HT1080 (cell line): ENCODE data around the gene RFXANK. TPM values are rescaled to one million over a fixed set of nuclear protein-coding genes. Genes with fewer than 3 reads are reported as not detected.
"Not testable (repeated sequence)": the region's sequence is repeated elsewhere in the genome, so short reads cannot be mapped to it uniquely, and the experiment has no call there.

Experiments used
- DNase-seq: peaks from one replicate; pipeline ENCODE4 v3.0.0-alpha.2; 2015; ENCODE audit warnings: low read depth
- polyA plus RNA-seq, 2 experiments: library from polyadenylated mRNA; depleted of rRNA; stranded (reverse); fragments of >200 nt; gene quantifications; 2 replicates each; pipeline ENCODE4 v1.2.3, GENCODE V29; 2015
- total RNA-seq: library from RNA; depleted of rRNA; stranded (reverse); fragments of >200 nt; shearing (Covaris generic); gene quantifications from 2 replicates; pipeline ENCODE4 v1.2.3, GENCODE V29; 2014; rRNA removed

Gene RFXANK, protein sequence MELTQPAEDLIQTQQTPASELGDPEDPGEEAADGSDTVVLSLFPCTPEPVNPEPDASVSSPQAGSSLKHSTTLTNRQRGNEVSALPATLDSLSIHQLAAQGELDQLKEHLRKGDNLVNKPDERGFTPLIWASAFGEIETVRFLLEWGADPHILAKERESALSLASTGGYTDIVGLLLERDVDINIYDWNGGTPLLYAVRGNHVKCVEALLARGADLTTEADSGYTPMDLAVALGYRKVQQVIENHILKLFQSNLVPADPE
- 80.2 and 103 TPM in 2 replicates for total RNA-seq
- 37.0 and 39.6 TPM in 2 replicates for polyA plus RNA-seq (2015; cell fraction: cytosol; rRNA removed)
- polyA plus RNA-seq (2015; cell fraction: nucleus; rRNA removed), result 63.2 and 70.4 TPM in 2 replicates

DNA sequence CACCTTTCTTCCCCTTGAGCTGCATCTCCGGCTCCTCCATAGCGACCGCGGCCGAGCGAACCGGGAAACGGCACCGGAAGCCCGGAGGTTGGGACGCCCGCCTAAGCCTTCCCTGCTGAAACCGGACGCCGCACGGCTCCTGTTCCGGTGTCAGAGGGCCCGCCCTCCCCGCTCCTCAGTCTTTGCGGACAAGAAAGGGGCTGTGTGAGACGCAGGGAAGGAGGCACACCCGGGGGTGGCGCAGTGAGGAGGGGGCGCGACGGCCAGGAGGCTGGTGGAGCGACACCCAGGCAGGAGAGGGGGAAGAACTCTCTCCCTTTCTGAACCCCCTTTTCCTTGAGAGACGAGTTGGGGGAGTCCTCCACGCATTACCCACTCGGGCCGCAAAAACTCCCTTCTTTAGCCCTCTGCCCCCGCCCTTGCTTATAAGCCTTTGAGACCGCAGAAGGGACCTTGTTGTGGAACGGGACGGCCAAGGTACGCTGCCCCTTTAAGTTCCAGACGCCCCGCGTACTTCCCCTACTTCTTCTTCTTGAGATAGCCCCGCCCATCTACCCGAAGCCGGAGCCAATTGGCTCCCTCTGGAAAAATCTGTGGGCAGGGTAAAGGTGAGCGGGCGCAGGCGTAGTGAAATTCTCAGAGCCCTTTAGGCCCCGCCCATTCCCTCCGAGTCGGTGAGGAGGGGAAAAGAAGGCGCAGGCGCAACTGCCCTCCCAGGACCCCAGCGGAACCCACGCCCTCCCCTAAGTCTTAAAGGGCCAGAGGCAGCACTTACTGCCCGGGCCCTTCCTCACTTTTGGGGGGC is at the start of gene RFXANK, which contains the start of gene BORCS8:
Gene RFXANK, plus strand, starts transcription at position 181 of the 805 bp plus-strand sequence. CDS start 1,689 bp downstream, outside the sequence.
Gene BORCS8, minus strand, starts transcription at position 75 of the 805 bp plus-strand sequence. Its CDS starts 35 bp downstream, at position 40.
- DNase-seq, result peak; percentile 99

GRCh38 chr19:19142347-19142746 is 49.7 kb upstream of the RFXANK start:
- no peak for DNase-seq

- no peak for DNase-seq
These were observed 46.8 kb upstream of the RFXANK start for GRCh38 chr19:19145281-19145680.

DNA sequence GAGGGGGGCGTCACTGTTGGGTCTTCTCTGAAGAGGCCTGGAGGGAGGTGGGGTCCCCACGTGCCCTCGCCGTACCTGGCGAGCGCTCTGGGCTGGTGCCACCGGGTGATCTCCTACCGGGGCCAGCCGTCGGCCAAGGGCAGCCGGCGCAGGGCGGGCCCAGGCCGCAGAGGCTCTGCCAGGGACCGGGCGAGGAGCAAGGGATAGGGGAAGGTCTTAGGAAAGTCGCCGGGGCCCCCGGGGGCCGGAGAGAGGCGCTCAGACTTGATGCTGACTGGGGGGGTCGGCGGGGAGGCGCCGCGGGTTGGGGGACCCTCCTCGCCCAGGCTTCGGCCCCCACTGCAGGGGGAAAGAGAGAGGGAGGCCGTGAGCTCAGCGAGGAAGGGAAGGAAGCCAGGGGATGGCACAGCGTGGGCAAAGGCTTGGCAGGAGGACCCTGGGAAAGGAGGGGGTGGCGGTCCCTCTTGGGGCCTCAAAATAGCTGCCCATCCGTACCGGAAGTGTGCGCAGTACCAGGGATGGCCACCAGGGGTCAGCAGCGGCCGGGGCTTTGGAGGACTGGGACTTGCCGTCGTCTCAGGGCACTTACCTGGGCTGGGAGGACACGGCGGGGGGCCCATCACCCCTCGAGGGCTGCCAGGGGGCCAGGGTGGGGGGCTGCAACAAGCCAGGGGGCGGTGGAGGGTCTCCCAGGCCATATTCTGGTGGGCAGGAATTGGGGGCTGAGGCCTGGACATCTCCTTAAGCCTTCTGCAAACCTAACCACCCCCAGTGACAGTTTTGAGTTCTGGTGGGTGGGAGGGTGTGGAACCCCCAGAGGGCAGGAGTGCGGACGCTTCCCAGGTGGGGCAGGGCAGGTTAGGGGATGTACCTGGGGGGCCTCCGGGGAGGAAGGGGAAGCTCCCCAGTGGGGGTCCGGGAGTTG is 46.1 kb upstream of the RFXANK start:
- peak; percentile 57 for DNase-seq

DNA sequence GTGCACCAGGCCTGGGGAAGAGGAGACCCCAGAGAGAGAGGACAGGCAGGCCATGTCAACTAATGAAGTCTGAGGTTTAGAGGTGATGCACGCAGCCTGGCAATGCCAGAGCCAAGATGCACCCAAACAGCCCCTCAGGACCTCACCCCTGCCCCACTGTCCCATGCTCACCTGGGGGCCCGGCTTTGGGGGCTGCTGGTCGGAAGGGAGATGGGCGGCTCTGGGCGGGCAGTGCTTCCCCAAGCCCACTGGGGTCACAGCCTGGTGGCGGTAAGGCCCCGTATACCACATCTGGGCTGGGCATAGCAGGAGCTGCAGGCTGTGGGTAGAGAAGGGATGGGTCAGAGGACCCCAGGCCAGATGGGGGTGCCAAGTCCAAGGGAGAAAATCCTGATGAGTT is 45.2 kb upstream of the RFXANK start:
- no peak for DNase-seq

DNA sequence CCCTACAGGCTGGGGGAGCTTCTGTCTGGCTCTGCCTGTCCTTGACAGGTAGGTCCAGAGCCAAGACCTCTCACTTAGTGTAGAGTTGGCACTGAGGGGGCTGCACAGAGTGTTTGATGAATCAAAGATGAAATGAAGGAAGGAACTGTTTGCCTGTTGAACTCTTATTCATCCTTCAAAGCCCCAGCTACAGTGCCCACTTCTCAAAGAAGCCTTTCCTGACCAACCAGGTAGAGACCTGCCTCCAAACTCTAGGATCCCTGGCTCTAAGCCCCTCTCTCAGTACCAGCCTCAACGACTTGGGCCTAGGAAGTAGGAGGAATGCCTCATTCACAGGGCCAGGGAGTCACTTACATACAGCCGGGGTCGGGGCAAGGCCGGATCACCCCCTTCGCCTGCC is 44.7 kb upstream of the RFXANK start:
- DNase-seq, result no peak

DNA sequence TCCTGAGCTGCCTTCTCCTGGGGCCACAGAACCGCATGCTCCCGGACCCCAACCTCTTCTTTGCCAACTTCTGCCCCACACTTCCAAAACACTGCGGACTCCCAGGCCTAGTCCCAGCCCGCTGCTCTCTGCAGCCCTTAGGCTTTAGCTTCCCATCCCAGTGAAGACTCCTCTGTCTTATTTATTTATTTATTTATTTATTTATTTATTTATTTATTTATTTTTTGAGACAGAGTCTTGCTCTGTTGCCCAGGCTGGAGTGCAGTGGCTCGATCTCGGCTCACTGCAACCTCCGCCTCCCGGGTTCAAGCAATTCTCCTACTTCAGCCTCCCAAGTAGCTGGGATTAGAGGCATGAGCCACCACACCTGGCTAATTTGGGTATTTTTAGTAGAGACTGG is 43.6 kb upstream of the RFXANK start:
- DNase-seq, result not testable (repeated sequence)

DNA sequence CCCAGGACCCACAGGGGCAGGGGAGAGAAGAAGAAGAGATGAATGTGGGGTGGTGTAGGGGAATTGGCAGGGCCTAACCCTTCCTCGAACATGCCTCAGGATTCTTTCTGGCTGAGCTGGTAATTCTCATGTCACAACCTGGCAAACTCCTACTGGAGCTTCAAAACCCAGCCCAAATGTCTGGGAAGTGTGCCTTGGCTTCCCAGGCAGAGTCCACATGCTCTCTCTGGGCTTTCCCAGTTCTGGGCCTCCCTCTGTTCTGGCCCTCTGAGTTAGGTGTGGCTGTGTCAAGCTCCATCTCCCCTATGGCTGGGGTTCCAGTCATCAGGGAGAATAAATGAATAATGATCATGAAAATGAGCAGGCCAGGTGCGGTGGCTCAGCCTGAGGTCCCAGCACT is 42.6 kb upstream of the RFXANK start:
- DNase-seq, result no peak

GRCh38 chr19:19151418-19151817 is 40.6 kb upstream of the RFXANK start:
- DNase-seq, result no peak

- DNase-seq, result no peak
These were observed 39.2 kb upstream of the RFXANK start for GRCh38 chr19:19152668-19153384.

GRCh38 chr19:19154768-19155494 is 37.1 kb upstream of the RFXANK start:
- DNase-seq, result no peak

DNA sequence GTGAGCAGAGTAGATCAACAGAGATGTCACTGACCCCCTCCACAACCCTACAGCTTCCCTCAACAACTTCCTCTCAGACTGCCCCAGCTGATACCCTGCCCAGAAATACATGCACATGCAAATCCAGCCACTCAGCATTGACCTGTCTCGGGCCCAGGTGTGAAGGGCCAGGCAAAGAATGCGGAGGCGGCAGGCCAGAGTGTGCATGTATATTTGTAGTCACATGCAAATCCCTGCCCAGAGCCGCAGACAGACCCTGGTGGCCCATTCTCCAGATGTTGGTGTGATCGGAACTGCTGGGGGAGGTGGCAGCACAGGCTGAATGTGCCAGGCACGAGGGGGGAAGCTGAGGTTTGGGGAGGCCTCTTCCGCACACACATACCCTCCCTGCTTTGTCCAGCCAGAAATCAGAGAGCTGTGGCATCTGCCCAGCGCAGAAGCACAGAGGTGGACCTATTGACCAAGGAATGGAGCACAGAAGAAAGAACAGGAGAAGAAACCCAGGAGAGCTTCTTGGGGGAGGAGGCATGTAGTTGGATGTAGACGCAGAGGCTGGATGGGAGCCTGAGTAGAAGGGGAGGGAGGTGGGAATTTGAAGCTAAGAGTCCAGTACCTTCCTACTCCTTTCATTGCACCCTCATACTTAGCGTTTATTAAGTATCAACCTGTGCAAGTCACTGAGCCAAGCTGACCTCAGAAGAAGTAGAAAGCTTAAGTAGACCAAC is 36.4 kb upstream of the RFXANK start:
- no peak for DNase-seq

- no peak for DNase-seq
These were observed 34.2 kb upstream of the RFXANK start for GRCh38 chr19:19157808-19158207.

DNA sequence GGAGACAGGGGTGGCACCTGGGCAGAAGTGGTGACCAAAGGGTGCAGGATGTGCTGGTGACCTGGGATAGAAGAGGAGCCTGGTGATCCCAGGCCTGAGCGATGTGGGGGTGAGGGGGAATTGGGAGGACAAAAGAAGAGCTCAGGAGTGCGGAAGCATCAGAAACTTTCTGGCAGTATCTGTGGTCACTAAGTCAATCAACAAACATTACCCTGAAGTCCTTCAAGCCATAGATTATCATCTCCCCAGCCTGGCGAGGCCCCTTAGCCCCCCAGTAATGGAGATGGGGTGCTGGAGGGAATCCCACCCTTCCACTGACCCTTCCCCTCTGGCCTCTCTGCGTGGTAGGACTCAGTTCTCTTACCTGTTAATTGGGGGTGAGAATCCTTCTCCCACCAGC is 32.5 kb upstream of the RFXANK start:
- no peak for DNase-seq

DNA sequence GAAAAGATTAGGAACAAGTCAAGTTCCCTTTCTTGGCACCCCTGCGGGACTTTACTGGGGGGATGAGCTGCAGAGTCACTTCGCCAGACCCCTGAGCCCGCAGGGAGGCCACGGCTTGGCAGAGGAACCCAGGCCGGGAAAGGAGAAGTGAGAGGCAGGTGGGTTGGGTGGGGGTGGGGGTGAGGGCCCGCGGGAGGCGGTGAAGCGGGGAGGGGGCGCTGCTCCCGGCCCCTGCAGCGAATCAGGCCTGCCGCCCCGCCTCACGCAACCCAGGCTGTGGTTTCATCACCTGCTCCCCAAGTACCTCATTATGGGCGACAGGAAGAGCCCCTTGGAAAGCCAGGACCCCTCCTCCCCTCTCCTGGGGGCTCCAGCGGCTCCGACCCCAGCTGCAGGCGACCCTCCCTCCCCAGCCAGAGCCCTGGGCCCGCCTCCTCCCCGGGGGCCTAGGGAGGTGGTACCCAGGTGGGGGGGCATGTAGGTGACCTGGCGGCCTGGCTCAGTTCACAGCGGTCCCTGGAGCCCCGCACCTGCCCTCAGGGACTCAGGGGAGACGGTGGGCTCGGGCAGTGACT is 31.5 kb upstream of the RFXANK start:
- no peak for DNase-seq

GRCh38 chr19:19162495-19162894 is 29.6 kb upstream of the RFXANK start:
- no peak for DNase-seq

GRCh38 chr19:19165396-19165795 is 26.7 kb upstream of the RFXANK start:
- no peak for DNase-seq

DNA sequence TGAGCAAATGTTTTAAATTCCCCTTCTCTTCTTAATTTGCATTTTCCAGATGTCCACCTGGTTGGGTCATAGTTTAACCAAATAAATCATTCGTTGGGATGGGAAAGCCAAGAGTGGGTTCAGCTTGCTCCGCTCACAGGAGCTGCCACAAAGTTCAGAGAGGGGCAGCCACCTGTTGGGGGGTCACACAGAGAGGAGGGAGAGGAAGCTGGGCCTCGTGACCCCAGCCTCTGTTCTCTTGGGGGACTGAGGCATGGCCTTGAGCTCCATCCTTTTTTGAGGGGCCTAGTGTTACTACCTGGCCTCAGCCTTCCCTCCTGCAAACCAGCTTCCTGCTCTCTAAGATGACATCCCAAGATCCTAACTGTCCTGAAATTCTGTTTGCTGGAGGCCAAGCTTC is 24.4 kb upstream of the RFXANK start:
- DNase-seq, result no peak
